ENCODE results near the gene SORL1. TPM values are rescaled to one million over a fixed set of nuclear protein-coding genes. Genes with fewer than 3 reads are reported as not detected.

The SORL1 gene
- total and polyA plus RNA-seq, 2 of the 13 experiments (the other 11 are each of a cell fraction or from before 2014, with no cell fraction given), result 21.3 to 148 TPM

DNA sequence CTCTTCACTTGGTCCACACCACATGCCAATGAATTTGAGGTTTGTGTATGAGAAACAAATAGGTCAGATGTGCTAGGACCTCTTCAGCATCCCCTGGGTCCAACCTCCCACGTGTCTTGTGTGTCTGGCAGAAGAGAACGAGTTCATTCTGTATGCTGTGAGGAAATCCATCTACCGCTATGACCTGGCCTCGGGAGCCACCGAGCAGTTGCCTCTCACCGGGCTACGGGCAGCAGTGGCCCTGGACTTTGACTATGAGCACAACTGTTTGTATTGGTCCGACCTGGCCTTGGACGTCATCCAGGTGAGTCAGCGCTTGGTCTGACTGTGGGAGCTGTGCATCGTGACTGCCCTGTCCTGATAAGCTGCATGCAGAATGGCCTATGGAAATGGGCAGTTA lies 101.7 kb downstream of the SORL1 start (continued):
- TF ChIP-seq, protein P1, sequence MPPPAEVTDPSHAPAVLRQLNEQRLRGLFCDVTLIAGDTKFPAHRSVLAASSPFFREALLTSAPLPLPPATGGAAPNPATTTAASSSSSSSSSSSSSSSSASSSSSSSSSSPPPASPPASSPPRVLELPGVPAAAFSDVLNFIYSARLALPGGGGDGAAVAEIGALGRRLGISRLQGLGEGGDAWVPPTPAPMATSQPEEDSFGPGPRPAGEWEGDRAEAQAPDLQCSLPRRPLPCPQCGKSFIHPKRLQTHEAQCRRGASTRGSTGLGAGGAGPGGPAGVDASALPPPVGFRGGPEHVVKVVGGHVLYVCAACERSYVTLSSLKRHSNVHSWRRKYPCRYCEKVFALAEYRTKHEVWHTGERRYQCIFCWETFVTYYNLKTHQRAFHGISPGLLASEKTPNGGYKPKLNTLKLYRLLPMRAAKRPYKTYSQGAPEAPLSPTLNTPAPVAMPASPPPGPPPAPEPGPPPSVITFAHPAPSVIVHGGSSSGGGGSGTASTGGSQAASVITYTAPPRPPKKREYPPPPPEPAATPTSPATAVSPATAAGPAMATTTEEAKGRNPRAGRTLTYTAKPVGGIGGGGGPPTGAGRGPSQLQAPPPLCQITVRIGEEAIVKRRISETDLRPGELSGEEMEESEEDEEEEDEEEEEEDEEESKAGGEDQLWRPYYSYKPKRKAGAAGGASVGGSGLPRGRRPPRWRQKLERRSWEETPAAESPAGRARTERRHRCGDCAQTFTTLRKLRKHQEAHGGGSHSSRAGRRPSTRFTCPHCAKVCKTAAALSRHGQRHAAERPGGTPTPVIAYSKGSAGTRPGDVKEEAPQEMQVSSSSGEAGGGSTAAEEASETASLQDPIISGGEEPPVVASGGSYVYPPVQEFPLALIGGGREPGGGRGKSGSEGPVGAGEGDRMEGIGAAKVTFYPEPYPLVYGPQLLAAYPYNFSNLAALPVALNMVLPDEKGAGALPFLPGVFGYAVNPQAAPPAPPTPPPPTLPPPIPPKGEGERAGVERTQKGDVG (CRISPR knock-in tag; IDR thresholded peaks at IDR 0.05; ENCODE audit: borderline replicate concordance), result peak; percentile 66; the same call in 1 of the 2 replicates
- TF ChIP-seq ZNF768 (CRISPR knock-in tag; IDR thresholded peaks at IDR 0.05), result peak; percentile 64
- TF ChIP-seq REST (IDR thresholded peaks at IDR 0.05; ENCODE audit: borderline replicate concordance in 1 of 2, low read depth in 1 of 2, low read length in 2 of 2), result no peak
- peak; percentile 70; the same call in 1 of the 2 replicates for TF ChIP-seq HOMEZ (CRISPR knock-in tag; IDR thresholded peaks at IDR 0.05; ENCODE audit: low read depth)
- TF ChIP-seq RXRB (CRISPR knock-in tag; IDR thresholded peaks at IDR 0.05; ENCODE audit: borderline replicate concordance), result peak; percentile 87
- TF ChIP-seq ZFAT (CRISPR knock-in tag; conservative IDR thresholded peaks at IDR 0.05), result no peak
- TF ChIP-seq ZNF687 (CRISPR knock-in tag; IDR thresholded peaks at IDR 0.05), result peak; percentile 97
- TF ChIP-seq, protein P2, sequence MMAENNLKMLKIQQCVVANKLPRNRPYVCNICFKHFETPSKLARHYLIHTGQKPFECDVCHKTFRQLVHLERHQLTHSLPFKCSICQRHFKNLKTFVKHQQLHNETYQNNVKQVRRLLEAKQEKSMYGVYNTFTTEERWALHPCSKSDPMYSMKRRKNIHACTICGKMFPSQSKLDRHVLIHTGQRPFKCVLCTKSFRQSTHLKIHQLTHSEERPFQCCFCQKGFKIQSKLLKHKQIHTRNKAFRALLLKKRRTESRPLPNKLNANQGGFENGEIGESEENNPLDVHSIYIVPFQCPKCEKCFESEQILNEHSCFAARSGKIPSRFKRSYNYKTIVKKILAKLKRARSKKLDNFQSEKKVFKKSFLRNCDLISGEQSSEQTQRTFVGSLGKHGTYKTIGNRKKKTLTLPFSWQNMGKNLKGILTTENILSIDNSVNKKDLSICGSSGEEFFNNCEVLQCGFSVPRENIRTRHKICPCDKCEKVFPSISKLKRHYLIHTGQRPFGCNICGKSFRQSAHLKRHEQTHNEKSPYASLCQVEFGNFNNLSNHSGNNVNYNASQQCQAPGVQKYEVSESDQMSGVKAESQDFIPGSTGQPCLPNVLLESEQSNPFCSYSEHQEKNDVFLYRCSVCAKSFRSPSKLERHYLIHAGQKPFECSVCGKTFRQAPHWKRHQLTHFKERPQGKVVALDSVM (CRISPR knock-in tag; IDR thresholded peaks at IDR 0.05), result no peak
- peak; percentile 81; the same call in 1 of the 2 replicates for TF ChIP-seq ZNF788 (CRISPR knock-in tag; IDR thresholded peaks at IDR 0.05; ENCODE audit: borderline replicate concordance)
- 0 out of 2 replicates have a peak, but pooled peaks have one; percentile 34 for TF ChIP-seq ZNF414 (CRISPR knock-in tag; IDR thresholded peaks at IDR 0.05)
- TF ChIP-seq ZNF598 (CRISPR knock-in tag; IDR thresholded peaks at IDR 0.05; ENCODE audit: borderline replicate concordance), result peak; percentile 86; the same call in 1 of the 2 replicates
- no peak for TF ChIP-seq ZNF713 (CRISPR knock-in tag; IDR thresholded peaks at IDR 0.05)
- TF ChIP-seq RAD21 (CRISPR knock-in tag; IDR thresholded peaks at IDR 0.05), result no peak

All from HepG2 (cell line).